Measurements from ENCODE around the gene WDR38. TPM values are rescaled to one million over a fixed set of nuclear protein-coding genes. Genes with fewer than 3 reads are reported as not detected.

Gene WDR38
- total and polyA plus RNA-seq, 2 of the 13 experiments (the other 11 are each of a cell fraction or from before 2014, with no cell fraction given): not detected

DNA sequence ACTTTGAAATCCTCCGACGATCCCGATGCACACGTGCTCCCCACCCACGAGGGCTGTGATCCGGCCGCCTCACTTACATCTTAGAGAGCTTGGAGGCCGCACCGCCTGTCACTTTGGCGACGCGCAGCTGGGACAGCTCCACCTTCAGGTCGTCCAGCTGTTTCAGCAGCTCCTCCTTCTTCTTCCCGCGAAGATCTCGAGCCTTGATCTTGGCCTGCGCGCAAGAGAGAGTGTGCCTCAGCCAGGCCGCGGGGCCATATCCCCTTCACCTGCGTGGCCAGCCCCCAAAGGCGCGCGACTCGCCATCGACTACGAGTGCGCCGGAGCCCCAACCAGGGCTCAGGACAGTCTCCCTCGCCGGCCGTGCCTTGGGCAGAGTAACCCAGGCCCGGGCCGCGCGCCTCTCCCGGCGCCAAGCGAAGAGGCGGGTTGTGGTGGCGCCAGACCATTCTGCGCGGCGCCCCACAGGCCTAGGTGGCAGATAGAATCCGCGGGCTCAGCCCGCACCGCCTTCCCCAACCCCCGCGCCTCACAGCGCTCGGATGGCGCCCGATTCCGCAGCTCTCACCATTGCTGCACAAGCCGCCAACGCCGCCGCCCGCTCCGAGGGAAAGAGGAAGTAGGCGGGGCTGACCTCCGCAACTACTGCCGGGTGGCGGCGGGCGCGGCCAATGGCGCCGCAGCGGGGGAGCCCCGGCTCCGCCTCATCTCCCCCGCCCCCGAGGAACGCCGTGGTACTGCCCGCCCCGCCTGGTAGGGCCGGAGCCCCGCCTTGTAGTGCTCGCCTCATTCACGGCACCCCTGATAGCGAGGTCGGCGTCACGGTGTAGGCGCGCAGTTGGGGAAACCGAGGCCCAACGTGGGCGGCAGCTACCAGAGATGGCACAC lies 8.3 kb downstream of the WDR38 start, which contains the start of the genes ARPC5L and RPL35 (continued):
- TF ChIP-seq HNRNPH1 (optimal IDR thresholded peaks at IDR 0.05; ENCODE audit: low read depth, low read length): no peak
- TF ChIP-seq, protein P1, sequence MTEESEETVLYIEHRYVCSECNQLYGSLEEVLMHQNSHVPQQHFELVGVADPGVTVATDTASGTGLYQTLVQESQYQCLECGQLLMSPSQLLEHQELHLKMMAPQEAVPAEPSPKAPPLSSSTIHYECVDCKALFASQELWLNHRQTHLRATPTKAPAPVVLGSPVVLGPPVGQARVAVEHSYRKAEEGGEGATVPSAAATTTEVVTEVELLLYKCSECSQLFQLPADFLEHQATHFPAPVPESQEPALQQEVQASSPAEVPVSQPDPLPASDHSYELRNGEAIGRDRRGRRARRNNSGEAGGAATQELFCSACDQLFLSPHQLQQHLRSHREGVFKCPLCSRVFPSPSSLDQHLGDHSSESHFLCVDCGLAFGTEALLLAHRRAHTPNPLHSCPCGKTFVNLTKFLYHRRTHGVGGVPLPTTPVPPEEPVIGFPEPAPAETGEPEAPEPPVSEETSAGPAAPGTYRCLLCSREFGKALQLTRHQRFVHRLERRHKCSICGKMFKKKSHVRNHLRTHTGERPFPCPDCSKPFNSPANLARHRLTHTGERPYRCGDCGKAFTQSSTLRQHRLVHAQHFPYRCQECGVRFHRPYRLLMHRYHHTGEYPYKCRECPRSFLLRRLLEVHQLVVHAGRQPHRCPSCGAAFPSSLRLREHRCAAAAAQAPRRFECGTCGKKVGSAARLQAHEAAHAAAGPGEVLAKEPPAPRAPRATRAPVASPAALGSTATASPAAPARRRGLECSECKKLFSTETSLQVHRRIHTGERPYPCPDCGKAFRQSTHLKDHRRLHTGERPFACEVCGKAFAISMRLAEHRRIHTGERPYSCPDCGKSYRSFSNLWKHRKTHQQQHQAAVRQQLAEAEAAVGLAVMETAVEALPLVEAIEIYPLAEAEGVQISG (CRISPR knock-in tag; IDR thresholded peaks at IDR 0.05): peak; percentile 78
- peak; percentile 82 for TF ChIP-seq RBM39 (IDR thresholded peaks at IDR 0.05; ENCODE audit: low read depth, low read length, poor library complexity, severe bottlenecking)
- TF ChIP-seq U2AF2 (IDR thresholded peaks at IDR 0.05; ENCODE audit: low read depth, low read length): no peak
- TF ChIP-seq SRF (IDR thresholded peaks at IDR 0.05; ENCODE audit: low read depth, low read length): no peak
- TF ChIP-seq ZNF775 (CRISPR knock-in tag; IDR thresholded peaks at IDR 0.05; ENCODE audit: borderline replicate concordance): no peak
- TF ChIP-seq SSRP1 (CRISPR knock-in tag; IDR thresholded peaks at IDR 0.05): no peak
- peak; percentile 26; the same call in 1 of the 2 replicates for TF ChIP-seq SP1 (IDR thresholded peaks at IDR 0.05)
- peak; percentile 98 for TF ChIP-seq SP1 (CRISPR knock-in tag; IDR thresholded peaks at IDR 0.05)
- no peak for TF ChIP-seq HMG20A (CRISPR knock-in tag; IDR thresholded peaks at IDR 0.05; ENCODE audit: borderline replicate concordance)
- peak; percentile 100 for TF ChIP-seq YEATS2 (CRISPR knock-in tag; IDR thresholded peaks at IDR 0.05; ENCODE audit: borderline replicate concordance)
- TF ChIP-seq HNRNPK (IDR thresholded peaks at IDR 0.05; ENCODE audit: low read depth, low read length, poor library complexity, severe bottlenecking): peak; percentile 82
- TF ChIP-seq RBM22 (optimal IDR thresholded peaks at IDR 0.05; ENCODE audit: low read length): no peak
- TF ChIP-seq ZNF747 (CRISPR knock-in tag; IDR thresholded peaks at IDR 0.05; ENCODE audit: borderline replicate concordance): peak; percentile 64; the same call in 1 of the 2 replicates
- no peak for TF ChIP-seq ZNF468 (CRISPR knock-in tag; IDR thresholded peaks at IDR 0.05)
- no peak for TF ChIP-seq ZNF460 (CRISPR knock-in tag; IDR thresholded peaks at IDR 0.05; ENCODE audit: borderline replicate concordance)
- TF ChIP-seq CEBPG (CRISPR knock-in tag; IDR thresholded peaks at IDR 0.05): no peak
- peak; percentile 57; the same call in 1 of the 2 replicates for TF ChIP-seq ZNF33B (CRISPR knock-in tag; IDR thresholded peaks at IDR 0.05)
- peak; percentile 90; the same call in 1 of the 2 replicates for TF ChIP-seq NKX3-1 (CRISPR knock-in tag; IDR thresholded peaks at IDR 0.05)
- 0 out of 2 replicates have a peak, but pooled peaks have one; percentile 42 for TF ChIP-seq CENPX (CRISPR knock-in tag; IDR thresholded peaks at IDR 0.05)
- TF ChIP-seq KLF6 (CRISPR knock-in tag; IDR thresholded peaks at IDR 0.05): peak; percentile 69; the same call in 1 of the 2 replicates
- no peak; the same call in 1 of the 2 replicates for TF ChIP-seq PITX1 (CRISPR knock-in tag; IDR thresholded peaks at IDR 0.05)
- TF ChIP-seq, protein P2, sequence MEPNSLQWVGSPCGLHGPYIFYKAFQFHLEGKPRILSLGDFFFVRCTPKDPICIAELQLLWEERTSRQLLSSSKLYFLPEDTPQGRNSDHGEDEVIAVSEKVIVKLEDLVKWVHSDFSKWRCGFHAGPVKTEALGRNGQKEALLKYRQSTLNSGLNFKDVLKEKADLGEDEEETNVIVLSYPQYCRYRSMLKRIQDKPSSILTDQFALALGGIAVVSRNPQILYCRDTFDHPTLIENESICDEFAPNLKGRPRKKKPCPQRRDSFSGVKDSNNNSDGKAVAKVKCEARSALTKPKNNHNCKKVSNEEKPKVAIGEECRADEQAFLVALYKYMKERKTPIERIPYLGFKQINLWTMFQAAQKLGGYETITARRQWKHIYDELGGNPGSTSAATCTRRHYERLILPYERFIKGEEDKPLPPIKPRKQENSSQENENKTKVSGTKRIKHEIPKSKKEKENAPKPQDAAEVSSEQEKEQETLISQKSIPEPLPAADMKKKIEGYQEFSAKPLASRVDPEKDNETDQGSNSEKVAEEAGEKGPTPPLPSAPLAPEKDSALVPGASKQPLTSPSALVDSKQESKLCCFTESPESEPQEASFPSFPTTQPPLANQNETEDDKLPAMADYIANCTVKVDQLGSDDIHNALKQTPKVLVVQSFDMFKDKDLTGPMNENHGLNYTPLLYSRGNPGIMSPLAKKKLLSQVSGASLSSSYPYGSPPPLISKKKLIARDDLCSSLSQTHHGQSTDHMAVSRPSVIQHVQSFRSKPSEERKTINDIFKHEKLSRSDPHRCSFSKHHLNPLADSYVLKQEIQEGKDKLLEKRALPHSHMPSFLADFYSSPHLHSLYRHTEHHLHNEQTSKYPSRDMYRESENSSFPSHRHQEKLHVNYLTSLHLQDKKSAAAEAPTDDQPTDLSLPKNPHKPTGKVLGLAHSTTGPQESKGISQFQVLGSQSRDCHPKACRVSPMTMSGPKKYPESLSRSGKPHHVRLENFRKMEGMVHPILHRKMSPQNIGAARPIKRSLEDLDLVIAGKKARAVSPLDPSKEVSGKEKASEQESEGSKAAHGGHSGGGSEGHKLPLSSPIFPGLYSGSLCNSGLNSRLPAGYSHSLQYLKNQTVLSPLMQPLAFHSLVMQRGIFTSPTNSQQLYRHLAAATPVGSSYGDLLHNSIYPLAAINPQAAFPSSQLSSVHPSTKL (CRISPR knock-in tag; IDR thresholded peaks at IDR 0.05): no peak
- no peak; the same call in 1 of the 2 replicates for TF ChIP-seq ZNF713 (CRISPR knock-in tag; IDR thresholded peaks at IDR 0.05)
